Measurements from ENCODE around the gene TRIM71. TPM values are rescaled to one million over a fixed set of nuclear protein-coding genes. Genes with fewer than 3 reads are reported as not detected.

Gene TRIM71
- total RNA-seq, 1 experiment from 2014 or later, result 274 TPM

DNA sequence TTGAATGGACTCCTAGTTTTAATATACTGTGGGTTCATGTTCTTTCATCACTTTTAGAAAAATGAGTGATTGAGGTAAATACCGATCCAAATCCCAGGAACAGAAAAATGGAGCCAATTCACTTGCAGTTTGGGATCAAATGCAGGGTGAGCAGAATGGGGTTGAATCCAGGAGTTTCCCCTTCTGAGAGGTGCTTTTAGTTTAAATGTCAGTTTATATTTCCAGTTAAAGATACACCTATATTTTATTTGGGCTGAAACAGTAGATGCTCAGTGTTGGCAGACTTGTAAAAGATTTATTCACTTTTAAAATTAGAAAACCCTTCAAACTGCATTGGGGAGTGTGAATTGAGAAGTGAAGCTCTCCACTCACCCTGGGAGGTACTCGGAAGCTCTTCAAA, 2.6 kb downstream of the TRIM71 start:
- H3K9me3 Mint-ChIP-seq, result no peaks in the 10 kb centered on the region
- H3K4me1 Mint-ChIP-seq, result peaks cover 46% of the 10 kb centered on the region
- ChIA-PET POLR2A (interaction anchor here (0.7 to 3.0 kb wide), 7 partner anchors 14 to 54 kb away, joined by 3 to 13 read pairs (median 5); no protein-coding TSS in a partner anchor), CTCF (interaction anchor here (0.9 to 1.6 kb wide), 4 partner anchors 28 to 82 kb away, joined by 3 to 6 read pairs (median 4); no protein-coding TSS in a partner anchor)
- H3K36me3 Mint-ChIP-seq, result peaks cover 58% of the 10 kb centered on the region
- TF ChIP-seq, protein P1, sequence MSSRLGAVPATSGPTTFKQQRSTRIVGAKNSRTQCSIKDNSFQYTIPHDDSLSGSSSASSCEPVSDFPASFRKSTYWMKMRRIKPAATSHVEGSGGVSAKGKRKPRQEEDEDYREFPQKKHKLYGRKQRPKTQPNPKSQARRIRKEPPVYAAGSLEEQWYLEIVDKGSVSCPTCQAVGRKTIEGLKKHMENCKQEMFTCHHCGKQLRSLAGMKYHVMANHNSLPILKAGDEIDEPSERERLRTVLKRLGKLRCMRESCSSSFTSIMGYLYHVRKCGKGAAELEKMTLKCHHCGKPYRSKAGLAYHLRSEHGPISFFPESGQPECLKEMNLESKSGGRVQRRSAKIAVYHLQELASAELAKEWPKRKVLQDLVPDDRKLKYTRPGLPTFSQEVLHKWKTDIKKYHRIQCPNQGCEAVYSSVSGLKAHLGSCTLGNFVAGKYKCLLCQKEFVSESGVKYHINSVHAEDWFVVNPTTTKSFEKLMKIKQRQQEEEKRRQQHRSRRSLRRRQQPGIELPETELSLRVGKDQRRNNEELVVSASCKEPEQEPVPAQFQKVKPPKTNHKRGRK (CRISPR knock-in tag; IDR thresholded peaks at IDR 0.05; ENCODE audit: borderline replicate concordance), result no peak
- TF ChIP-seq ZNF263 (CRISPR knock-in tag; IDR thresholded peaks at IDR 0.05; ENCODE audit: low read depth) (no peak), MXD4 (CRISPR knock-in tag; IDR thresholded peaks at IDR 0.05; ENCODE audit: borderline replicate concordance) (no peak), GABPB1 (CRISPR knock-in tag; IDR thresholded peaks at IDR 0.05) (no peak), FOXP1 (CRISPR knock-in tag; IDR thresholded peaks at IDR 0.05; ENCODE audit: borderline replicate concordance) (no peak)
- TF ChIP-seq, protein P2, sequence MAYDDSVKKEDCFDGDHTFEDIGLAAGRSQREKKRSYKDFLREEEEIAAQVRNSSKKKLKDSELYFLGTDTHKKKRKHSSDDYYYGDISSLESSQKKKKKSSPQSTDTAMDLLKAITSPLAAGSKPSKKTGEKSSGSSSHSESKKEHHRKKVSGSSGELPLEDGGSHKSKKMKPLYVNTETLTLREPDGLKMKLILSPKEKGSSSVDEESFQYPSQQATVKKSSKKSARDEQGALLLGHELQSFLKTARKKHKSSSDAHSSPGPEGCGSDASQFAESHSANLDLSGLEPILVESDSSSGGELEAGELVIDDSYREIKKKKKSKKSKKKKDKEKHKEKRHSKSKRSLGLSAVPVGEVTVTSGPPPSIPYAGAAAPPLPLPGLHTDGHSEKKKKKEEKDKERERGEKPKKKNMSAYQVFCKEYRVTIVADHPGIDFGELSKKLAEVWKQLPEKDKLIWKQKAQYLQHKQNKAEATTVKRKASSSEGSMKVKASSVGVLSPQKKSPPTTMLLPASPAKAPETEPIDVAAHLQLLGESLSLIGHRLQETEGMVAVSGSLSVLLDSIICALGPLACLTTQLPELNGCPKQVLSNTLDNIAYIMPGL (CRISPR knock-in tag; IDR thresholded peaks at IDR 0.05), result no peak
- H3K4me3 Mint-ChIP-seq, result peak overlapping the region; percentile 100
- H3K27ac Mint-ChIP-seq, result peak overlapping the region; percentile 87
- ATAC-seq (no peak), DNase-seq (ENCODE audit: low spot score) (no peak)
- H3K27me3 Mint-ChIP-seq (ENCODE audit: low read depth), result peaks cover 7% of the 10 kb centered on the region; the same call in 1 of the 2 replicates

DNA sequence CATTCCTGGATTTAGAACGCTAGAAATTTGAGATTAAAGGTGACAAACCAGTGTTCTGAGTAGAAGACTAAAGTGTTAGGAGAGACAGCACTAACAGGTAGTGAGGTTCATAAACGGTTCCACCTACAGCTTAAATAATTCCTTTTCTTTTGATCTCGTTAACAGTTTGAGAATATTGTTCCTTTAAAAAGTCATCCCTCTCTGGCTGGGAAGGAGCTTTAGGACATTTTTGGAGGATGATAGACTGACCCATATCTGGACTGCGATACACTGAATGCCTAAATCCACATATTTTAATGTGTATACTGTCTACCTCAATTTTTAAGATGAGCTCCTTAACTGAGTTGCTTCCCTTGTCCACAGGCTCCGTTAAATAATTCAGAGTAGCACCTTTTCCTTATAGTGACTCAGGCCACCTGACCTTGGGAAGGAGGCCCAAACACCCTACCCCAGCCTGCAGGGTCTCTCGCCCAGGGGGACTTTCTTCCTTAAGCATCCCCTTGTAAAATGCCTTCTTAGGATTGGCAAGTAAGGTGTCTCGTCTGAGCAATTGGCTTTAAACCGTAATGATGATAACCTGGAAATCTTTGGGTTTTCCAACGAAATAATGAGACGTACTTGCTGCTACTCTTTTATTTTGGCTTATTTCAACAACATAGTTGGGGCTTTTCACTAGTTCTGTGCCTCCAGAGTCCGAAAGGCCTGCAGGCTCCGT, 3.3 kb downstream of the TRIM71 start:
- ATAC-seq (no peak), DNase-seq (ENCODE audit: low spot score) (no peak)
- peaks cover 48% of the 10 kb centered on the region for H3K4me1 Mint-ChIP-seq
- H3K4me3 Mint-ChIP-seq, result peak overlapping the region; percentile 100
- H3K9me3 Mint-ChIP-seq, result no peaks in the 10 kb centered on the region
- TF ChIP-seq CREB1 (CRISPR knock-in tag; IDR thresholded peaks at IDR 0.05), result no peak
- TF ChIP-seq, protein P3, sequence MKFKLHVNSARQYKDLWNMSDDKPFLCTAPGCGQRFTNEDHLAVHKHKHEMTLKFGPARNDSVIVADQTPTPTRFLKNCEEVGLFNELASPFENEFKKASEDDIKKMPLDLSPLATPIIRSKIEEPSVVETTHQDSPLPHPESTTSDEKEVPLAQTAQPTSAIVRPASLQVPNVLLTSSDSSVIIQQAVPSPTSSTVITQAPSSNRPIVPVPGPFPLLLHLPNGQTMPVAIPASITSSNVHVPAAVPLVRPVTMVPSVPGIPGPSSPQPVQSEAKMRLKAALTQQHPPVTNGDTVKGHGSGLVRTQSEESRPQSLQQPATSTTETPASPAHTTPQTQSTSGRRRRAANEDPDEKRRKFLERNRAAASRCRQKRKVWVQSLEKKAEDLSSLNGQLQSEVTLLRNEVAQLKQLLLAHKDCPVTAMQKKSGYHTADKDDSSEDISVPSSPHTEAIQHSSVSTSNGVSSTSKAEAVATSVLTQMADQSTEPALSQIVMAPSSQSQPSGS (CRISPR knock-in tag; IDR thresholded peaks at IDR 0.05; ENCODE audit: borderline replicate concordance, low read depth), result no peak
- TF ChIP-seq MXD4 (CRISPR knock-in tag; IDR thresholded peaks at IDR 0.05; ENCODE audit: borderline replicate concordance), result no peak
- H3K36me3 Mint-ChIP-seq, result peaks cover 65% of the 10 kb centered on the region
- H3K27ac Mint-ChIP-seq, result peak overlapping the region; percentile 87
- POLR2A ChIA-PET, result interaction anchor here (0.7 to 3.0 kb wide), 7 partner anchors 13 to 54 kb away, joined by 3 to 13 read pairs (median 5); no protein-coding TSS in a partner anchor
- CTCF ChIA-PET, result interaction anchor here (1.0 to 1.6 kb wide), 2 partner anchors 43 to 82 kb away, joined by 4 to 6 read pairs; no protein-coding TSS in a partner anchor
- H3K27me3 Mint-ChIP-seq (ENCODE audit: low read depth), result peaks cover 7% of the 10 kb centered on the region; the same call in 1 of the 2 replicates

DNA sequence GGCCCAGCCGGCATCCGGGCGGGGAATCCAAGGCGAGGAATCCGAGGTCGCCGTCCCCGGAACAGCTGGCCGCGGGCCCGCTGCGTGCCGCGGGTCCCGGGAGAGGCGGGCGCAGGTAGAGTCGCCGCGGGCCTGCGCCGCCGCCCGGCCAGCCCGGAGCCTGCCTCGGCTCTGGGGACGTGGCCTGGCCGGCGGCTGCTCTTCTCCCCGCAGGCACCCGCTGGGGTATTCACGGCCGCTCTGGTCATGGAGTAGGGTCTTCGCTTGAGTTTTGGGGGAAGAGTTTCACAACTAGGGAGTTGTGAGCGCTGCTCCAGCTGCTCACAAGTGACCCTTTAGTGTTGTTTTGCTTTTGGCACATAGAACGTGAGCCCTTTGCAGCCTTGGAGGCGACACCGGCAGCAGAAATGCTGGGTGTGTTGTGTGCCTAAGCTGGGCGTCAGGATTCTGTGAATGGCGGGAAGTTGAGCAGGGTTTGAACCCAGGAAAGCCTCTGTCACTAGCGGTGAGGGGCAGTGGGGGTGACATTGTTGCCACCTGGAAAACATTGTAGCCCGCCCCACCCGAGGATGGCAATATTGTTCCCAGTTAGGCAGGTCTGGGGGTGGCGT, 4.0 kb downstream of the TRIM71 start:
- no peak; the same call in 1 of the 2 replicates for ATAC-seq
- CTCF ChIA-PET, result no interaction called here
- peaks cover 55% of the 10 kb centered on the region for H3K4me1 Mint-ChIP-seq

More for the DNA sequence above, 4.0 kb downstream of the TRIM71 start:
- no peaks in the 10 kb centered on the region for H3K9me3 Mint-ChIP-seq
- peaks cover 7% of the 10 kb centered on the region; the same call in 1 of the 2 replicates for H3K27me3 Mint-ChIP-seq (ENCODE audit: low read depth)
- POLR2A ChIA-PET, result interaction anchor here (0.6 to 3.0 kb wide), 5 partner anchors 13 to 48 kb away, joined by 3 to 13 read pairs (median 5); no protein-coding TSS in a partner anchor
- peak overlapping the region; percentile 97 for H3K27ac Mint-ChIP-seq
- H3K4me3 Mint-ChIP-seq, result peak overlapping the region; percentile 100
- TF ChIP-seq, protein P4, sequence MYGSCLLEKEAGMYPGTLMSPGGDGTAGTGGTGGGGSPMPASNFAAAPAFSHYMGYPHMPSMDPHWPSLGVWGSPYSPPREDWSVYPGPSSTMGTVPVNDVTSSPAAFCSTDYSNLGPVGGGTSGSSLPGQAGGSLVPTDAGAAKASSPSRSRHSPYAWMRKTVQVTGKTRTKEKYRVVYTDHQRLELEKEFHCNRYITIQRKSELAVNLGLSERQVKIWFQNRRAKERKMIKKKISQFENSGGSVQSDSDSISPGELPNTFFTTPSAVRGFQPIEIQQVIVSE (CRISPR knock-in tag; IDR thresholded peaks at IDR 0.05; ENCODE audit: borderline replicate concordance), result no peak
- TF ChIP-seq, protein P5, sequence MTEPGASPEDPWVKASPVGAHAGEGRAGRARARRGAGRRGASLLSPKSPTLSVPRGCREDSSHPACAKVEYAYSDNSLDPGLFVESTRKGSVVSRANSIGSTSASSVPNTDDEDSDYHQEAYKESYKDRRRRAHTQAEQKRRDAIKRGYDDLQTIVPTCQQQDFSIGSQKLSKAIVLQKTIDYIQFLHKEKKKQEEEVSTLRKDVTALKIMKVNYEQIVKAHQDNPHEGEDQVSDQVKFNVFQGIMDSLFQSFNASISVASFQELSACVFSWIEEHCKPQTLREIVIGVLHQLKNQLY (CRISPR knock-in tag; IDR thresholded peaks at IDR 0.05), result no peak
- TF ChIP-seq TCF7 (CRISPR knock-in tag; IDR thresholded peaks at IDR 0.05; ENCODE audit: low read depth), result no peak
- DNase-seq (ENCODE audit: low spot score), result peak; percentile 26
- peaks cover 64% of the 10 kb centered on the region for H3K36me3 Mint-ChIP-seq
